Mesenchymal stem cell (in vitro differentiated cells and primary cell): ENCODE data around the gene CDR2.

ENCODE experiments used
- DNase-seq: peaks from one replicate; pipeline ENCODE4 v3.0.0-alpha.2; 2013
- H2AFZ ChIP-seq: one replicate; pipeline ENCODE4 v1.6.1; 2013; ENCODE audit warnings: low read depth, mild to moderate bottlenecking, control low read depth, inconsistent platforms, low read length, moderate library complexity
- H2AK5ac ChIP-seq: 2 replicates; pipeline ENCODE4 v1.6.1; 2013; ENCODE audit warnings: low read length, moderate library complexity, mild to moderate bottlenecking, inconsistent platforms; ENCODE audit not compliant: severe bottlenecking
- H2BK120ac ChIP-seq: one replicate; pipeline ENCODE4 v1.6.1; 2013; ENCODE audit warnings: low read depth, mild to moderate bottlenecking, inconsistent platforms, low read length, moderate library complexity
- H2BK12ac ChIP-seq, 2 experiments: one replicate each; pipeline ENCODE4 v1.6.1; 2013; ENCODE audit warnings: inconsistent platforms in 2 of 2, low read length in 2 of 2, mild to moderate bottlenecking in 2 of 2, moderate library complexity in 2 of 2, control low read depth in 1 of 2
- H2BK15ac ChIP-seq: one replicate; pipeline ENCODE4 v1.6.1; 2013; ENCODE audit warnings: mild to moderate bottlenecking, low read depth, inconsistent platforms; ENCODE audit not compliant: poor library complexity, severe bottlenecking
- H2BK5ac ChIP-seq: 2 replicates; pipeline ENCODE4 v1.6.1; 2013; ENCODE audit warnings: low read depth, mild to moderate bottlenecking, low read length, control low read depth, inconsistent platforms; ENCODE audit not compliant: poor library complexity, severe bottlenecking
- H3K14ac ChIP-seq, 2 experiments: one replicate each; pipeline ENCODE4 v1.6.1; 2013; ENCODE audit warnings: inconsistent platforms in 2 of 2, low read length in 2 of 2, control low read depth in 1 of 2, mild to moderate bottlenecking in 1 of 2, moderate library complexity in 1 of 2
- H3K18ac ChIP-seq, 2 experiments: one replicate each; pipeline ENCODE4 v1.6.1; 2013; ENCODE audit warnings: inconsistent platforms in 2 of 2, low read length in 2 of 2, control low read depth in 1 of 2, low read depth in 1 of 2, mild to moderate bottlenecking in 1 of 2
- H3K23ac ChIP-seq, 2 experiments: one replicate each; pipeline ENCODE4 v1.6.1; 2013; ENCODE audit warnings: inconsistent platforms in 2 of 2, low read length in 2 of 2, mild to moderate bottlenecking in 2 of 2, moderate library complexity in 2 of 2, control low read depth in 1 of 2
- H3K27ac ChIP-seq: 2 replicates; pipeline ENCODE4 v1.5.1; 2013; ENCODE audit warnings: mild to moderate bottlenecking, moderate library complexity, low read length, control low read depth, inconsistent platforms; ENCODE audit not compliant: poor library complexity, severe bottlenecking
- H3K27me3 ChIP-seq, 2 experiments: 2 replicates each; pipeline versions ENCODE4 v1.6.1 to v1.7.0; 2013; ENCODE audit warnings: low read length in 2 of 2, mild to moderate bottlenecking in 2 of 2, moderate library complexity in 2 of 2, control low read depth in 1 of 2, inconsistent platforms in 1 of 2; ENCODE audit not compliant: control insufficient read depth in 1 of 2, insufficient read depth in 1 of 2
- H3K36me3 ChIP-seq, 2 experiments: 2 replicates each; pipeline versions ENCODE4 v1.6.1 to v1.7.0; 2013; ENCODE audit warnings: low read length in 2 of 2, control low read depth in 1 of 2, inconsistent platforms in 1 of 2, low read depth in 1 of 2, mild to moderate bottlenecking in 1 of 2; ENCODE audit not compliant: insufficient read depth in 2 of 2, control insufficient read depth in 1 of 2
- H3K4ac ChIP-seq, 2 experiments: one replicate each; pipeline ENCODE4 v1.6.1; 2013; ENCODE audit warnings: inconsistent platforms in 2 of 2, low read length in 2 of 2, mild to moderate bottlenecking in 2 of 2, moderate library complexity in 2 of 2, control low read depth in 1 of 2, low read depth in 1 of 2
- H3K4me1 ChIP-seq: 2 replicates; pipeline ENCODE4 v1.6.1; 2013; ENCODE audit warnings: low read depth, low read length, control low read depth; ENCODE audit not compliant: control insufficient read depth, insufficient read depth
- H3K4me2 ChIP-seq: 2 replicates; pipeline ENCODE4 v1.6.1; 2013; ENCODE audit warnings: low read length, mild to moderate bottlenecking, inconsistent platforms; ENCODE audit not compliant: poor library complexity, severe bottlenecking
- H3K4me3 ChIP-seq, 2 experiments: 2 replicates each; pipeline versions ENCODE4 v1.5.1 to v1.7.0; 2013; ENCODE audit warnings: low read length in 2 of 2, mild to moderate bottlenecking in 2 of 2, control low read depth in 1 of 2, low read depth in 1 of 2; ENCODE audit not compliant: insufficient read depth in 1 of 2
- H3K79me1 ChIP-seq: replicated peaks from 2 replicates; pipeline ENCODE4 v1.6.1; 2013; ENCODE audit warnings: mild to moderate bottlenecking, control low read depth, low read length, inconsistent platforms; ENCODE audit not compliant: poor library complexity, severe bottlenecking
- H3K9ac ChIP-seq: 2 replicates; pipeline ENCODE4 v1.7.0; 2013; ENCODE audit warnings: mild to moderate bottlenecking, low read length, moderate library complexity
- H3K9me3 ChIP-seq: 2 replicates; pipeline ENCODE4 v1.7.0; 2013; ENCODE audit warnings: mild to moderate bottlenecking, low read length; ENCODE audit not compliant: control insufficient read depth
- H4K8ac ChIP-seq: one replicate; pipeline ENCODE4 v1.6.1; 2013; ENCODE audit warnings: inconsistent platforms, mild to moderate bottlenecking, low read length, moderate library complexity
- H4K91ac ChIP-seq: one replicate; pipeline ENCODE4 v1.6.1; 2013; ENCODE audit warnings: mild to moderate bottlenecking, low read length, inconsistent platforms
- WGBS: methylation state at CpG from one replicate; pipeline ENCODE4 v1.1.7; 2013; ENCODE audit warnings: mixed read lengths; 5-methylcytosine and 5-hydroxymethylcytosine counted together

CDR2 gene

GRCh38 chr16:22336581-22336980 lies 37.8 kb downstream of the CDR2 start:
- Histone ChIP-seq H3K4ac (no peak overlapping the region), H3K36me3 (peaks cover 32 to 84% of the 10 kb centered on the region in 2 experiments), H2AFZ (no peak overlapping the region), H2AK5ac (no peak overlapping the region), H3K4me1 (peaks cover 1% of the 10 kb centered on the region), H3K9ac (no peak overlapping the region), H3K14ac (no peak overlapping the region), H3K23ac (no peak overlapping the region), H4K91ac (no peak overlapping the region), H3K4me2 (no peak overlapping the region), H3K27ac (no peak overlapping the region), H3K18ac (no peak overlapping the region), H3K79me1 (peaks cover 19% of the 10 kb centered on the region), H2BK15ac (no peak overlapping the region), H2BK5ac (no peak overlapping the region), H4K8ac (no peak overlapping the region), H3K9me3 (peaks cover 43% of the 10 kb centered on the region), H2BK12ac (no peak overlapping the region), H3K27me3 (no peaks in the 10 kb centered on the region), H2BK120ac (no peak overlapping the region), H3K4me3 (no peak overlapping the region)
- DNase-seq = no peak

DNA sequence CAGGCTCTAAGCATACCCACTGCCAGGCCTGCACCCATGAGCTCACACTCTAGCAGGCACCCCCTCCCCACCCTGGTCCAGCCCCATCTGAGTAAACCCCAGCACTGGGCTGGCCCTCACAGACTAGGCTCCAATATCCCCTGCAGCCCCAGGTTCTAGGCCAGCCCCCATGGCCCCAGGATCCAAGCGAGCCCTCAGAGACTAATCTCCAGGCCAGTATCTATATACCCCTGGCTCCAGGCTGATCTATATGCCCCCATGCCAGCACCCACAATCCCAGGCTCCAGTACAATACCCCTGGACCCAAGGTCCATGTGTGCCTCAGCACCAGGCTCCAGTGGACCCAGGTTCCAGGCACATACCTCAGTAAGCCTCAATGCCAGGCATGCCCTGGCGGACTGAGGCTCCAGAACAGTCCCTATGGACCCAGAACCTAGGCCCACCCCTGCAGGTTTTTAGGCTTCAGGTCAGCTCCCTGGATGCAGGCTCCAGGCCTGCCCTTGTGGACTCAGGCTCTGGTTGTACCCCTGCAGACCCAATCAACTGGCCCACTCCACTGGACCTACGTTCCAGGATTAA lies 38.7 kb downstream of the CDR2 start:
- Histone ChIP-seq H3K4ac (no peak overlapping the region), H2BK120ac (no peak overlapping the region), H2AK5ac (no peak overlapping the region), H2BK12ac (no peak overlapping the region), H4K91ac (no peak overlapping the region), H4K8ac (no peak overlapping the region), H3K36me3 (peaks cover 31 to 79% of the 10 kb centered on the region in 2 experiments), H2BK5ac (no peak overlapping the region), H3K14ac (no peak overlapping the region), H3K27me3 (no peaks in the 10 kb centered on the region), H3K4me2 (no peak overlapping the region), H2AFZ (no peak overlapping the region), H2BK15ac (no peak overlapping the region), H3K9me3 (peaks cover 35% of the 10 kb centered on the region), H3K18ac (no peak overlapping the region), H3K23ac (no peak overlapping the region), H3K27ac (no peak overlapping the region), H3K4me1 (peaks cover 1% of the 10 kb centered on the region), H3K4me3 (no peak overlapping the region), H3K9ac (no peak overlapping the region), H3K79me1 (peaks cover 19% of the 10 kb centered on the region)
- WGBS = 100% methylated on average over 3 of the region's 3 CpGs
- DNase-seq = no peak

- peaks cover 13% of the 10 kb centered on the region for H3K79me1 ChIP-seq
- no peak overlapping the region for H3K27ac ChIP-seq
- no peak overlapping the region for H2BK5ac ChIP-seq
- H2AFZ ChIP-seq = no peak overlapping the region
- H3K18ac ChIP-seq = no peak overlapping the region
- H2BK120ac ChIP-seq = no peak overlapping the region
- peaks cover 33 to 88% of the 10 kb centered on the region in 2 experiments for H3K36me3 ChIP-seq
- H3K4ac ChIP-seq = no peak overlapping the region
- H2AK5ac ChIP-seq = no peak overlapping the region
- no peaks in the 10 kb centered on the region for H3K4me1 ChIP-seq
- 94% methylated on average over 5 of the region's 6 CpGs for WGBS
- no peak for DNase-seq
- no peak overlapping the region for H3K4me2 ChIP-seq
- H2BK15ac ChIP-seq = no peak overlapping the region
- peak overlapping the region in 1 of 2 experiments; percentile 72 for H3K23ac ChIP-seq
- H2BK12ac ChIP-seq = no peak overlapping the region
- H3K27me3 ChIP-seq = no peaks in the 10 kb centered on the region
- H4K91ac ChIP-seq = no peak overlapping the region
- no peak overlapping the region for H4K8ac ChIP-seq
- no peak overlapping the region for H3K9ac ChIP-seq
- peaks cover 23% of the 10 kb centered on the region for H3K9me3 ChIP-seq
- H3K14ac ChIP-seq = no peak overlapping the region
- H3K4me3 ChIP-seq = no peak overlapping the region
Measured at GRCh38 chr16:22333457-22333994, 40.9 kb downstream of the CDR2 start.

DNA sequence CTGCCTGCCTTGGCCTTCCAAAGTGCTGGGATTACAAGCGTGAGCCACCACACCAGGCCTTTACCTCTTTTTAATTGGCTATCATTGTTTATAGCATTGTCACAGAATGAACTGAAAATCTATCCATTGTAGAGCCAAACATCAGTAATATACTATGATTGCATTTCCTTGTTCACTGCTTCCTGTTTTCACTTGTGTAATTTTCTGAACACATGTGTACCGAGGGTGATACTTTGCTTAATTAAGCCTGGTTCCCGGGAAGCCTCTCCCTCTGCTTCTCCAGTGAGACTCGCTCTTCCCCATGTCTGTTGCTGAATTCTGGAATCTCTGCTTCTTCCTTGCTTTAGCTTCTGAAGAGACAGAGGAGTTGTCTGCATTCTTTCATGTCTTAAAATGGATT lies 44.1 kb downstream of the CDR2 start:
- H3K9ac ChIP-seq = no peak overlapping the region
- no peak overlapping the region for H3K14ac ChIP-seq
- H2BK12ac ChIP-seq = no peak overlapping the region
- H3K4ac ChIP-seq = no peak overlapping the region
- H2BK5ac ChIP-seq = no peak overlapping the region
- no peak overlapping the region for H4K8ac ChIP-seq
- no peak overlapping the region for H2BK120ac ChIP-seq
- no peak overlapping the region for H3K4me2 ChIP-seq
- peaks cover 21% of the 10 kb centered on the region for H3K79me1 ChIP-seq
- no peak overlapping the region for H3K27ac ChIP-seq
- H4K91ac ChIP-seq = no peak overlapping the region
- no peak overlapping the region for H3K18ac ChIP-seq
- no peak overlapping the region for H2AK5ac ChIP-seq
- peaks cover 55 to 87% of the 10 kb centered on the region in 2 experiments for H3K36me3 ChIP-seq
- DNase-seq = no peak
- H3K23ac ChIP-seq = no peak overlapping the region
- no peak overlapping the region for H3K4me3 ChIP-seq
- H3K9me3 ChIP-seq = no peaks in the 10 kb centered on the region
- H3K4me1 ChIP-seq = no peaks in the 10 kb centered on the region
- 95% methylated on average over 3 of the region's 4 CpGs for WGBS
- no peak overlapping the region for H2BK15ac ChIP-seq
- no peak overlapping the region for H2AFZ ChIP-seq
- no peaks in the 10 kb centered on the region for H3K27me3 ChIP-seq
